Suppressor macrophage treated with lipopolysaccharide for 4 hours (primary cell): ENCODE results near the gene HS1BP3.

Experiments
- DNase-seq: peaks from one replicate; pipeline ENCODE4 v3.0.0-alpha.2; 2020

The HS1BP3 gene, protein sequence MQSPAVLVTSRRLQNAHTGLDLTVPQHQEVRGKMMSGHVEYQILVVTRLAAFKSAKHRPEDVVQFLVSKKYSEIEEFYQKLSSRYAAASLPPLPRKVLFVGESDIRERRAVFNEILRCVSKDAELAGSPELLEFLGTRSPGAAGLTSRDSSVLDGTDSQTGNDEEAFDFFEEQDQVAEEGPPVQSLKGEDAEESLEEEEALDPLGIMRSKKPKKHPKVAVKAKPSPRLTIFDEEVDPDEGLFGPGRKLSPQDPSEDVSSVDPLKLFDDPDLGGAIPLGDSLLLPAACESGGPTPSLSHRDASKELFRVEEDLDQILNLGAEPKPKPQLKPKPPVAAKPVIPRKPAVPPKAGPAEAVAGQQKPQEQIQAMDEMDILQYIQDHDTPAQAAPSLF

DNA sequence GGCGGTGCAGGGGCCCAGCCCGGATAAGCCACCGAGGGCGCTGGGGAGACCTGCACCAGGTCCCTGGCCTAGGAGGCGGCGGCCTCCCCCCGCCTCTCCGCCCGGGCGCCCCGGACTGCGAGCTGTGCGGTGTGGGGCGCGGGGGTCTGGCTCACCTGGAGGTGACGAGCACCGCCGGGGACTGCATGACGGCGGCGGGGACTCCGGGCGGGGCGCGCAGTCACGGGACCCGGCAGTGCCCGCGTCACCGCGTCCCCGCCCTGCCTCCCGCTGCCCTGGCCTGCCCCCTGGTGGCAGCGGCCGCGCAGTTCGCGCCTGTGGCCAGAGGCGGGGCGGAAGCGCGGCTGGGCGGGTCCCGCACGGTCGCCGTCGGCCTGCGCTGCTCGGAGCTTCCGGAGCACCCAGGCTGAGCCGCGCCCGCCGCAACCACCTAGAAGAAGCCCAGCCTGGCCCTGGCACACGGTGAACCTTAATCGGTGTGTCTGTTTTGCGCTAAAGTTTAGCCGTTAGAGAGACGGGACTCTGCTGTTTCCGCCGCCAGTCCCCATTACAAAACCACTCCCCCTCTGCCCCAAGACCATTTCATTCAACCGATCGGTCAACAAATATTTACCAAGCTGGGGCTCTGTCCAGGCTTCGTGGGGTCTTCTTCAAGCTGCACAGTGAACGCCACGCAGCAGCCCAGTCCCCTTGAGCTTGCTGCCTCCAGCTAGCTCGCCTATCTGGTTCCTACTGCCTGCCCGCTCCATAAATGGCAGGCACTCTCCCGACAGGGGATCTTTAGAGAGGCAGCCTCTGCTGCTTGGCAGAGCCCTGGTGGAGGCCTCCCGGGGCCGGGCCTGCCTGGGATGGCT lies at the start of gene HS1BP3:
Gene HS1BP3 (minus strand): TSS at position 222 of the 854 bp plus-strand sequence. CDS start 35 bp downstream, at position 187.
- DNase-seq = peak; percentile 94

DNA sequence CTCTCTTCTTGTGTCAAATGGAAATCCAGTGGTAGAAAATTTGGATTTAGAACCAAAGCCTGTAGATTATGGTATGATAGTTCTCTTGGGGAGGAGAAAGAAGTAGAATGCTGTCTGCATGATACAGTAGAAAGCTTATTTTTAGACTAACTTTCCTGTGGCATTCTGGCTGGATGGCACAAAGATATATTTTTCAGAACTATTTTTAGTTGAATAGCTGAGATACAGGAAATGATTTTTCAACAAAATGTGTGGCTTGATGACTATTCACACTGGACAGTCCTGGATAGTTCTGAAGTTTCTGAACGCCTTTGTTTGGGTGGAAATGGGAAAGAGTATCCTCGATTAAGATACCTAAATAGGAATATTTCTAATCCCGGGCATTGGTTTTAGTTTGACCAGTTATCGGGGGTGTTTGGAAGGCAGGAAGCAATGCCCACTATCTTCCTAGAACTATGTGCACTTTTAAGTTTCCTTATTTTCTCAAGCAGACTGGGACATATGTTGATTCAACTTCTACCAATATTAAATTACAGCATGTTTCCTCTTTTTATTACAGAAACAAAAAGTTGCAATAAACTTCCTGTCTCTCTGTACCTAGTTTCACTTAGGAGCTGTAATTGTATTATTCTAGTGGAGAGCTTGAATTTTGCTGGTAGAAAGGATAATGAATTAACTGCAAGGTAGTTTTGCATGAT lies 48.2 kb upstream of the HS1BP3 start:
- DNase-seq = peak; percentile 61

DNA sequence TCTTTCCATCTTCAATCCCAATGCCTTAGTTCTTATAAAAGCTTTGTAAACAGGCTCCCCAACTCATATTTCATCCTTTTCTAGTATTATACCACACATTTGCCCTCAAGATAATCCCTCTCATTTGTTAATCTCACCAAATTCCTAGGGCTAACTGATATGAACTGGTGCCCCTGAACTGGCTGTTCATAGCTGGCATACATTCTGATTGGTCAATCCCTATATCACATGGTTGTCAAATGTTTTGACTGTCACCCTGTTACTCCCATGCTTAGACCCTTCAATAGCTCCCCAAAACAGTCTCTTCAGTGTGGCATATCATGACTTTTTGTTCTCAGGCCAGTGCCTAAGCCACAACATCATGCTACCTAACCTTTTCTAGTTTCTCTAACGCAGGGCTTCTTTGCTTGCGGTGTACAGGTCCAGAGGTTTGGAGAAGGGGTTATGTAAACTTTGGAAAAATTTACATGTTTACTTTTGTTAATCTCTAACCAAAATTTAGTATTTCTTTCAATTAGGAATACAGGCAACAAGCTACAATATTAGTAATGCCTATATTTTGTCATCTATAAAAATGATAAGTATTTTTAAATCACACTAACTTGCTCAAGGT lies 46.5 kb upstream of the HS1BP3 start:
- no peak for DNase-seq

DNA sequence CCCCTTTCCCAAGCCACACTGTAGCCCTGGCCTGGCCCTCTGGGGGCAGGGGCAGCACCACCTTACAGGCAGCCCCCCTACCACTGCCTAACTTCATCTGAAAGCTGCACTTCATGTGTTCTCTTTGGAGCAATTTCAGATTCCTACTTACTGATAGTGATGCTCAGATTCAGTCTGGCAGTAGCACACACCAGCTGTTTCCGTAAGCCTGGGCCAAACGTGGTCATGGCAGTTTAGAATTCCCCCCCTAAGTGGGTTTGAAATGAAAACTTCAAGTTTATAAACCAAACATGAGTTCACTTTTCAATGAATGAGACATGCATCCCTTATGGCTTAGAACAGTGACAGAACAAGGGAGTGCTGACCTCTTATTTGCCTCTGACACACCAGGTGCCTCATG lies 45.5 kb upstream of the HS1BP3 start:
- no peak for DNase-seq

DNA sequence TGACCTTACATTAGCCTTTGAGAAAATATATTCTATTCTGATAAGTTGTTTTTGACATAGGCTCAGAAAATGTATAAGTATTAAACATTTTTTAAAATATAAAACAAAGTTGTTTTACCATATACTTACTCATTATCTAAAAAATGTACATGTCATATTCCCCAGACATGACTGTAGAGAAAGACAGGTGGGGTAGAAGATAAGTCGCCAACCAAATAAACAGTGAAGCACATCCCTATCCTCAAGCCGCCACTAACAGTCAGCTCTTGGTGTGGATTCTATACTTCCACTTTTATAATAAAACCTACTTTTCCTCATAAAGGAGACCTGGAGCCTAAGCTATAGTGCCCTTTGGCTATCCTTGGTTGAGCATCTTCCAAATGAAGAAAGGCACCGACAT lies 42.4 kb upstream of the HS1BP3 start:
- no peak for DNase-seq

DNA sequence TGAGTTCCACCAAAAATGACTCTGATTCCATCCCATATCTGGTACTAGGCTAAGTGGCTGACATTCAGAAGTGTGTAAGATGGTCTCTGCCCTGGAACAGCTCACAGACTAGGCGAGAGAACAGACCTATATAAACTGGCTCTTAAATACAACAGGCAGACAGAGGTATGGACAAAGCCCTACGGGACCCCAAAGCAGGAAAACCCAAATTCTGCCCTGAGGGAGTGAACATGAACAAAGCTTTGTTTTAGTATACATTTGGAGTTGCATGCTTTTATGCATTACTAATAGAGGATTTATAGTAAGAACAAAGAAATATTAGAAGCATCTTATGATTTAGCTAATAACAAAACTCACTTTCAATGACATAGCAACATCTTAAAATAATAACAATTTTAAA lies 41.2 kb upstream of the HS1BP3 start:
- DNase-seq = no peak

DNA sequence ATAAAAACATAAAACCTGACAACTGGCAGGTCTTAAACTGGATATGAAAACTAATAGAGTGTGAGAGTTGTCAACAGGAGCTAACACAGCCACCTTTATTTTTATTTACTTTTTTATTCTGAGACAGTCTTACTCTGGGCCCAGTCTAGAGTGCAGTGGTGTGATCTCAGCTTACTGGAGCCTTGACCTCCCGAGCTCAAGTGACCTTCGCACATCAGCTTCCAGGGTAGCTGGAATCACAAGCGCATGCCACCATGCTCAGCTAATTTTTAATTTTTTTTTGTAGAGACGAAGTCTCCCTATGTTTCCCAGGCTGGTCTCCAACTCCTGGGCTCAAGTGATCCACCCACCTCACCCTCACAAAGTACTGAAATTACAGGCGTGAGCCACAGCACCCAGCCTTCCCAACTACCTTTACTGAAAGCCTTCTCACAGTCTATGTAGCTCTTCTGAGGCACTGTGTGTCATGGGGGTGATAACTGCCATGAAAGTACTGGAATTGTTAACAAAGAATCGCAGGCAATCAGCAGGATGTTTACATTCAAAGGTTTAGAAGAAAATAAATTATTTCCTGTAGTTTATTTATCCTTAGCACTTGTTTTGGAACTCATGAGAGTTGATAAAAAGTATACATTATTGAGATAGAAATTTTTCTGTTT lies 40.3 kb upstream of the HS1BP3 start:
- DNase-seq = no peak

DNA sequence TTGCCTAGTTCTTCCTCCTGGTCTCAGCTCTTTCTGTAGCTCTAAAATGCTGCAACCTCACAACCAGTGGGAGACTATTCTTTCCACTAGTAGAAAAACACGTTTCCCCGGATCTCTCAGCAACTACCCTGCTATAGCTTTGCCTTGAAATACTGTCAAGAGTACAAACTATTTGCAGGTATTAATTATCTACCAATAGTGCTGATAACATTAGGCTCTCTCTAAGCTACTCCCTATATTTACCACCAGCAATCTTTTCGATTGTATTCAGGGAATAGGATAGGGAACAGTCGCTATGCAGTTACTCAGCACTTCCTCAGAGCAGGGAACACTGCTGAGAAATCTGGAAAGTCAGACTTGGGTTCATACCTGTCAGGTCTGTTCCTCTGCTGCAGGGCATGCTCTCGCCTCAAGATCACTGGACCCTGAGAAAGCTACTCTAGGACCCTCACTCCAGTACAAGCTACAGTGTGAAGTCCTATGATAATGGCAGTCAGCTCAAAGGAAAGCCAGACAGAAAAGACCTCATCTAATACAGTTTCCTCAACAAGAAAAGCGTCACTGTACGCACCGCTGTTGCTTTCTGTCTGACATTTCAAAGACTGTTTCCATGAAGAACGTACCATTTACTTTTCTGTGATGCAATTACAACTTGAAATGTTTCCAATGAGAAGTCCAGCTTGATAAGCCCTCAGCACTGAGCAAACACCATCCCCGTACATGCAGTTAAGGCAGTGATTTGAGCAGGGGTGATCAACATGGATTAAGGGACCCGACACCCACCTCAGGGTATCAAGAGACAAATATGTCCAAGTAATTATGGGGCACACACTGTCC lies 38.7 kb upstream of the HS1BP3 start:
- no peak for DNase-seq

DNA sequence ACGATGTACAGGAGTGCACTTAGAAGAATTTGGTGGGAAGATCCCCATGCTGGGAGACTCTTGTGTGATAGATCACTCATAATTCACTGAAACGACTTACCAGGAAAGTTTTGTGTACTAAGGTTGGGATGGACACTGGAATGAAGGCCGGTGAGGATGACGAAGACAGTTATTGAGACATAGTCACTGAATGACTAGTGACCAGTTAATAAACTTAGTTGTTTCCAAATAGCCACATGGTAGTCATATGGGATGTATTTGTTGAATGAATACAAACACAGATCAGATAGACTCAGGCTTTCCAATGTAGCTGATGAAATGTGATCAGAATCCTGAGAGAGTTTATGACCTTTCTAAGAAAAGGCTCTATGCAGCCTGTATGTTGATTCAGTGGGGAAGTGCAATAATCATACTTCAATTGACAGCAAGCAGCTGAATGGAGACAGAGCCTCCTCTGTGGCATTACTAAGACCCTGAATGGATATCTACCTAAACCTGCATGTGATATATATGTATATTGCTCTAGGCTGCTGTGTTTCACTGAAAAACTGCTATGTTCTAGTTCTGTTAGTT lies 36.4 kb upstream of the HS1BP3 start:
- DNase-seq = no peak

DNA sequence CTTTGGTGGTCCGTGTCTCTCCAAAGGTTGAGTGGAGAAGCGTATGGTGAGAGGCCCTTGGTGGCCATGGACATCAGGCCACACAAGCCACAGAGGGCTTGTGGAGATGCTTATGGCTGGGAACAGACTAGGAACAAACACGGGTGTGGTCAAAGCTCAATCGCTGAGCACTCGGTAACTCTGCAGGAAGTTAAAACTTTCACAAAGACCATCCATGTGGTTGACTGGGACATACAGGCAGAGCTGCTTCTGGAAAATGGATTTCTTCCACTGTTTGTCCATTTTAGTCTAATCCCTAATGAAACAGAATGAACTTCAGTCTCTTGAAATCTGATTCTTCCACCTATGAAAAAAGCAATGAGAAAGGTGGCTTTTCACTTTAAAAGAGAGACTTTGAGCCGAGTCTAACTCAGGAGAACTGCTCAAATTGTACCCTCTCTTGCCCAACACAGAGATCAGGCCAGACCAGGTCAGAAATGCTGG lies 33.7 kb upstream of the HS1BP3 start:
- DNase-seq = no peak

DNA sequence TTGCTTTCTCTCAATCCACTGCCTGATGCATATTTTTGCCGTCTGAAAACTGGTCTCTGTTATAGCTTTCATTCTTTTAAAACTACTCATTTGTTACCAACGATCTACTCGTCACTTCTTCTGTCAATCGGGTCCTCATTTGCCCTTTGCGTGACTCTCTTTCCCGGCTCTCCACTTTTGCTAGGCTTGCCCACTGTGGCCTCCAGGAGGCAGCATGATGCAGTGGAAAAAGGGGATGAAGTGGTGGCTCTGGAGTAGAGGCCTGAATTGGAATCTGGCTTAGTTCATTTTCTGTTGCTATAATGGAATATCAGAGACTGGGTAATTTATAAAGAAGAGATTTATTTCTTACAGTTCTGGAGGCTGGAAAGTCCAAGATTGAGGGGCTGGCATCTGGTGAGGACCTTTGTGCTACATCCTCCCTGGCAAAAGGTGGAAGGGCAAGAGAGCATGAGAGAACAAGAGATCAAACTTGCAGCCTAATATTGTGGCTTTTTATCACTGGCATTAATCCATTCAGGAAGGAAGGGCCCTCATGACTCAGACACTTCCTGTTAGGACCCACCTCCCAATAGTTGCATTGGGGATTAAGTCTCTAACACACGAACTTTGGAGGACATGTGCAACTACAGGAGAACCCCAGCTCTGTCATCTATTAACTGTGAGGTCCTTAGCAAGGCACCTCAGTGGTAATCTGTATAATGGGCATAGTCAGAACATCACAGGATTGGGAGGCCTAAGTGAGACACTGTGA lies 31.4 kb upstream of the HS1BP3 start:
- DNase-seq = no peak

DNA sequence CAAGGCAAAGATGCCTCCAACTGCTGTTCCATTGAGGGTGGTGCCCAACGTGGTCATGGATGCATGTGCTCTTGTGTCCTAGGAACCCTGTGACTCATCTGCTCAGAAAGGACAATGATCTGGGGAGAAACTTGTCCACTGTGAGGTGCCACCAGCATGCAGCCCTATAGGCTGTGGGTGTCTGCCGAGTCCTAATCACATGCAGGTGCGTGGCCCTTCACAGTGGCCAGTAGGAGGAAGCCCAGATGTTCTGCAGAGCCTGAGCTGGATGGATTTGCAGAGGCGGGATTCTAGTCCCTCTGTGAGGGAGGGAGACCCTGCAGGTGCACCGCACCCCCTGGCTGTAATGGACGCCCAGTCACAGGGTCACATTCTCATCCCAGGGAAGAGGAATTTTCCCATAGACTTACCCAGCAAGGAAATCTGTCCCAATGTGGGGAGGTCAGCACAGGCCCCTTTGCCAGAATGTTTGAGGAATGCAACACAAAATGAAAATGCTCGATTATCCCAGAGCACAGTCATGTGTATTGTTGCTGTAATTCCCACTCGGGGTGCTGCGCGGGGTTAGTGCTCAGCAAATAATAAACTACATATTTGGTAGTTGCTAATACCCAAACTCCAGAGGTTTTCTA lies 30.0 kb upstream of the HS1BP3 start:
- no peak for DNase-seq

DNA sequence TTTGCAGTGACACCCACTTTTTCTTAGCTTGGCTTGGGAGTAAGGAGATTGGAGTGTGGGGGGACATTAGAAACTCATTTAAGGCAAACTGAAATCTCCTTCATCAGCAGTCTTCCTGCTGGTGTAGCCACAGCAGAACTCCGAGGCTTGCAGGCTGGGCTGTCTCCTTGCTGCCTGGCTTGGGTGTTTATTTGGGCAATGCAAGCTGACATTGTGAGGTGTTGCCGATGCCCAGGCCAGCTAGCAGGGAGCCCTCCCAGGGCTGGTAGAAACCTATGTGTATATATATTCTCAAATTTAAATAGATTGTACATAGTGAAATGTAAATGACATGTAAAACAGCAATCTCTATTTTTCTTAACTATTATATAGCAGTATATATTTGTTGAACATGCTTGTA lies 27.9 kb upstream of the HS1BP3 start:
- no peak for DNase-seq

DNA sequence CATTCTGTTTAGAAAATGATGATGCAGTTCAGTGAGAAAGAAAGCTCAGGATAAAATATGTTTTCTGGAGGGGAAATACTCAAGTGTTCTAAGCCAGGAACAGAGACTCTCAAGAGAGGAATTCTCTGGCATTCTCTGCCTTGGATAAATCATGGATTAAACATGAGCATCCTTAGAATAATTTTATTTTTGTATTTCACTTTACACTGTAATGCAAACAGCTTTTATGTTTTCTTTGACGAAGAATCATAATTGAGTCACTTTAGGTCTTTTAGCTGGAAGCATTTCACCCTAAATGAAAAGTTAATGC lies 27.1 kb upstream of the HS1BP3 start:
- DNase-seq = no peak

DNA sequence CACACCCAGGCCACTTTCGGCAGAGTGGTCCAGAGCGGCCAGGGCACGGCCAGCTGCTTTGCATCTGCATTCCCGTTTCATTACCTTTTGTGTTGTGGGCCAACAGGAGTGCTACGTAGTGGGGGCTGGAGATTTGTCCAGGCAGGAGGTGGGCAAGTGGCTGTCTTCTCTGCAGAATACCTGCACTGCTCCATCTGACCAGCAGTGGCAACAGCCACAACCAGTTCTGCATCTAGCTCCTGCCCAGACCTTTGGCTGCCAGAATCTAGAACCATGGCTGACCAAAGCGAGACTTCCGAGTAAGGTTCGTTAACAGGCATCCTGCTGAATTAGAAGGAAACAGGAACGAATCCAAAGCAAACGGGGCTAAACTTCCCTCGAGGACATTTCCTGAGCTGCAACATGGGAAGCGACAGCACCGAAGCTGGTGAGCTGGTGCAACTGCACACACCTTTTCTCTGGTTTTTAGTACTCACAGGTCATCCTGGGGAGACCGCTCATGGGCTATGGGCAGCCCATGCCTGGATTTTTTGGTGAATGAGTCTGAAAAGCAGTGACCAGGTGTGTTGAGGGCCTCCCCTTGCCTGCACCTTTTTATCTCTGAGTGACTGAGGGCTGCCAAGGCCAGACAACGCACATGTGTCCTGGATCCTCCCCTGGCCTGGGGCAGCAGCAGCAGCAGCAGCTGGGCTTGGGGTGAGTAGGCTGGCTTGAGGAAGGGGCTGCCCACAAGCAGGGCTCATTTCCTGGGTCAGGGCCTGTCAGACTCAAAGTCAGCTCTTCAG lies 26.6 kb upstream of the HS1BP3 start:
- DNase-seq = no peak

DNA sequence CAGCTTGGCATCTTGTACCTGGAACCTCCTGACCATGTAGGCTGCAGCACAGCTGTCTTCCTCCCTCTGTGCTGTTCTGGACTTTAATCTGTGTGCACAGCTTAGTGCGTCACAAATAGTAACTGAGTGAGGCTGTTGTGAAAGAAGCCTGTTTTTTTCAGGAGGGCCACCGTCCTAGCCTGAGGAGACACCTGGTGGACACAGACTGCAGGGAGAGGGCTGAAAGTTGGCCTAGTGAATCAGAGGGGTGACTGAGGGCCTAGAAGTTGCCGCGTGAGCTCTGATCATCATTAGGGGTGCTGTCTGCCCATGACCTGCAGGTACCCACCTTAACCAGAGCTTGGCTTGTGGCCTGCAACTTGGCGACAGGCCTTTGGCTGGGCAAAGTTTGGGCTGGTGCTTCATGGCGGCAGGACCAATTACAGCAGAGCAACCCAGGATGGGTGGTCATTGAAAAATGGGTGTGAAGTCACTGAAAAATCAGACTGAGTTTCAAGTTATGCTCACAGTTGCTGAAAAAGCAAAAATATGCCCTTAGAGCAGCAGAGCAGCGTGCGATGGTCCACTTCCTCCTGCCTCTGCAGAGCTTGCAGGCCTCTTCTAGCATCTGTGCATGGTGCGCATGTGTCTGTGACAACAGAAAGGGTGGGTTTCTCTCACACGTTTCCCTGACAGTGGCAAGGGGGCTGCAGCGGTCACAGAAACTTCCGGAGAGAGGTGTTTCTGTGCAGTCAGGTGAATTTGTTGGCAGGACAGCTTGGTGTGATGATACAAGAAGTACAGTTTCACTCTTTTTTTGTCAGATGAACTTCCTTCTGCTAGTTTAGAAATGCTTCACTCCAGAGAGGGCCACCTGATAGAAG lies 25.7 kb upstream of the HS1BP3 start:
- DNase-seq = no peak

DNA sequence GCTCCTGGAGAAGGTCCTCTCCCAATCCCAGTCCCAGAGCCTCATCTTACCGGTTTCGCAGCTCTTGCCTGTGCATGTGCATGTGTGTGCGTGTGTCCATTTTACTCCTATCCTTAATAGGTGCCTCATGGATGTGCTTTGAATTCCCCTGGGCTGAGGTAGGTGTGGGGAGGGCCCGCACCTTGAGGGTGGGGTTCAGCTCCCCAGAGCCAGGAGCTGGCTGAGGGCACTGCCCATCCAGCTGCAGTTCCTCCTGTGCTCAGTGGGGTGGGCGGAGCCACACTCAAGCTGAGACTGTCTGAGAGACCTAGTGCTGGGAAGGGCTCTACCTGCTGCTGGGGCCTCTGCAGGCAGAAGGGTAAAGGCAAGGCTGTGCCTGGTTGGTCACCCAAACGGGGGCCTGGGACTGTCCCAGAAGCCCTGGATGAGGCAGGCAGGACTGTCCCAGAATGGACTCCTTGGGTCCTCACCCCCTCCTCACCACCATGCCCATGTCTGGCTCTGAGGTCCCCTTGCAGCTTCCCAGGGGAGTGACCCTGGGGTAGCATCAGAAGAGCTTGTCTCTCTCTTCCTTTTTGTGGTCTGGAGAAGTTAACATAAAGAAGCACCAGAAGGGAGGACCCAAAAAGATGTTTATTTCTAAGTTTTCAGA lies 24.9 kb upstream of the HS1BP3 start:
- no peak for DNase-seq
